ENCODE data around the gene TRIM4.
"Not testable (repeated sequence)": the region's sequence is repeated elsewhere in the genome, so short reads cannot be mapped to it uniquely, and the experiment has no call there.

Gene TRIM4

DNA sequence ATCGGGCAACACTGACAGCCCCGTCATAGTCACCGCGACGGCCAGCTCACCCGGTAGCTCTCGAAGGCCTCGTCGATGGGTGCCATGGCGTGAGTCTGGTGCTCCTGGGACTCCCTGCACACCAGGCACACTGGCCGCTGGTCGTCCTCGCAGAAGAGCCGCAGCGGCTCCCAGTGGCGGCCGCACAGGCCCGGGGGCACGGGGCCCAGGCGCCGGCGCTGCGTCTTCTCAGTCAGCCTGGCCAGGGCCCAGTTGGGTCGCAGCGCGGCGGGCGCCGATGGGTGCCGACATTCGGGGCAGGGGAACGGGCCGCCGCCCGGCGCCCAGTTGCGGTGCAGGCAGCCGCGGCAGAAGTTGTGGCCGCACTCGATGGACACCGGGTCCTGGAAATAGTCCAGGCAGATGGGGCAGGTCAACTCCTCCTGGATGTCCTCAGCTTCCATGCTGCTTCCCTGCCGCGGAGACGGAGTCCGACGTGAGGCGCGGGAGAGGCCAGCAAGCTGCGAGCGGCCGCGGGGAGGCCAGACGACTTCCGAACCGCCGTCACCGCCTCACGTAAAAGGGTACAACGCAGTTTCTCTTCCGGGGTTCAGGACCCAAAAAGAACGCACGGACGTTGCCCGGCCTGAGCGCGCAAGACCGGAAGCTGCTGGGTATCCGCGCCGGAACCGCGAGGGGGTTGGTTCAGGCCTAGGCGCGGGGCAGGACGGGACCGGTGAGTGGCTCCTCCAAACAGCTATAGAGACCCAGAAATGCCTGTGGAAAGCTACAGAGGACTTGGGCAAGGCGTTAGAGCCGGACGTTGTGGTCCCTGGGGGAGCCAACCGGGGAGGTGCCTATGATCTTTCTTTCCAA, at the start of gene TRIM4:
TSS of gene TRIM4 (minus strand) at position 572 of the 855 bp plus-strand sequence. CDS start at position 443, 129 bp downstream.
- DNase-seq, result peak; percentile 19

DNA sequence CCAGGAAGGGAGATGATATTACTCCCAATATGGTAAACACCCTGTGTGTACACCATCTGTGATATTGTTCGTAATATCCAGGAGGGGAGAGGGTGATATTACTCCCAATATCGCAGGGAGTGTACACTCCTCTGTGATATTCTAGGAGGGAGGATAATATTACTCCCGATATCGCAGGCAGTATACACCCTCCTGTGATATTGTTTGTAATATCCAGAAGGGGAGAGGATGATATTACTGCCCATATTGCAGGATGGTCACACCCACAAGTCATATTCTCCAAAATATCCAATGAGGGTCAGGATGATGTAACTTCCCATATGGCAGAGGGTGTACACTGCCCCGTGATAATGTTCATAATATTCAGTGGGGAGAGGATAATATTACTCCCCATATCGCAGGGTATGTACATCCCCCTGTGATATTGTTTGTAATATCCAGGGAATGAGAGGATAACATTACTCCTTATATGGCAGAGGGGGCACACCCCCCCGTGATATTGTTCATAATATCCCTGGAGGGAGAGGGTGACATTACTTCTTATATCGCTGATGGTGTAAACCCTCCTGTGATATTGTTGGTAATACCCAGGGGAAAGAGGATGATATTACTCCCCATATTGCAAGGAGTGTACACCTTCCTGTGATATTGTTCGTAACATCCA, 39.4 kb upstream of the TRIM4 start:
- DNase-seq, result no peak

GRCh38 chr7:99955247-99955646, 35.9 kb upstream of the TRIM4 start:
- no peak for DNase-seq

- DNase-seq, result not testable (repeated sequence)
Measured at GRCh38 chr7:99954643-99955042, 35.3 kb upstream of the TRIM4 start.

GRCh38 chr7:99953649-99954048, 34.3 kb upstream of the TRIM4 start:
- no peak for DNase-seq

DNA sequence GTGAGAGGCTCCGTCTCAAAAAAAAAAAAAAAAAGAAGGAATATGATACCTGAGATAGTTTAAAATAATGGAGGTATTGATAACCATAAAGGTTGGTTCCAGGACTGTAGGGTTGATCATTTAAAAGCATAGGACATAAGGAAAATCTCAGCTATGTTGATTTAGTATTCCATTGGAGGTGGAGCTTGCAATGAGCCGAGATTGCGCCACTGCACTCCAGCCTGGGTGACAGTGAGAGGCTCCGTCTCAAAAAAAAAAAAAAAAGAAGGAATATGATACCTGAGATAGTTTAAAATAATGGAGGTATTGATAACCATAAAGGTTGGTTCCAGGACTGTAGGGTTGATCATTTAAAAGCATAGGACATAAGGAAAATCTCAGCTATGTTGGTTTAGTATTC, 33.3 kb upstream of the TRIM4 start:
- DNase-seq, result not testable (repeated sequence)

GRCh38 chr7:99950819-99951218, 31.5 kb upstream of the TRIM4 start:
- DNase-seq, result not testable (repeated sequence)

GRCh38 chr7:99949645-99950228, 30.4 kb upstream of the TRIM4 start:
- no peak for DNase-seq

- DNase-seq, result no peak
Measured at GRCh38 chr7:99947608-99948007, 28.3 kb upstream of the TRIM4 start.

DNA sequence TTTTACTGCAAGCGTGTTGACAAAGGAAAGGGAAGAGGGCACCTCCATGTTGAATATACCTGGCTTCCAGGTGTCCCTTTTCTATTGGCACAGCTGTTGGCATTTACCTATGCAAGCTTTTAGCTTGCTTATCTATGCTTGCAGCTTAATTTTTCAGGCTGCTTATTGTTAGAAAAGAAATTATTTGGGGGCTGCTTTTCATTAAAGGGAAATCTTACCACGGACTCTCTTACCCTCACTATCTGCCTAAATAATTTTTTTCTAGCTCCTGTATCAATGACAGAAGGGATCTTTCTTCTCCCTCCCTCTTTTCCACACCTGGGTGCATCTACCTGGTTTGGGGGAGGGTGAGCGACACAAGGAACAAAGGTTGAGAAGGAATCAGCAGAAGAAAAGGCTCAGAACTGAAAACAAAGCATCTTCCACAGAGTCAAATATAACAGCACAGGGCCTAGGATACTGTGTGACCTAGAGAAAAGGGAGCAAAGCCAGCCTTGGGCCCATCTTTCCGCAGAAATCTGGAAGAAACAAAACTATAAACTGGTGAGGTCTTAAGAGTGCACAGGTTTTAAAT, 25.3 kb upstream of the TRIM4 start:
- DNase-seq, result no peak

DNA sequence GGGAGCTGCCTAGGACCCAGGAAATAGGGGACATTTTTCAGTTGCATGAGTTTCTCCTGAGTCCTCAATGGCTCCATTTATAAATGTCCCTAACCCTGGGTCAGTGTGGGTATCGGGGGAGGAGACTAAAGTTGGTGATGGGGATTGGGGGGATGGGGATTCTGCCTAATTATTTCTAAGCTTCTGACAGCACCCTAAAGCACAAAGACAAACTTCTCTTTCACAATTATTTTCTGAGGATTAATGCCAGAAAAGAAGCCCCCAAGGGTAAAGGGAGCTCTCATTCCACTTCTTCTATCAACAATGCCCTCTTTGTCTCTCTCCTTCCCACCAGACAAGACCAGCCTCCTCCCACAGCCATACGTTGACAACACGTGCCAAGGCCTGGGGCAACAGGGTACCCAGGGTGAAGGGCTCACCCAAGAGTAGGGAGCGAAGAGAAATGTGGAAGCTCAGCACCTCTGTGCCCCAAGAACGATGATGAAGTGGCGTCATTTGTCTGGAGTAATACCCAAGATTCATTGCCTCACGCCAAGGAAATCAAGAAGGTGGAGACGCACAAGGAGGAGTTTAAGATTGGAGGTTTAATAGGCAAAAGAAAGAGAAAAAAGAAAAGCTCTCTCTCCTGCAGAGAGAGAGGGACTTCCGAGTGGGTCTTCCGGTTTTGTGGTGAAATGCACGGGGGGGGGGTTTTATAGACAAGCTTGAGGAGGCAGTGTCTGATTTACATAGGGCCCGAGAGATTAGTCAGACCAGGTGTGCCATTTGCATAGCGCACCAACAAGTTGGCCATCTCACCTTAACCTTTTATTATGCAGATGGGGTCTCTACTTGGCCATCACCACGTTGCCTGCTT, 24.5 kb upstream of the TRIM4 start:
- DNase-seq, result no peak

DNA sequence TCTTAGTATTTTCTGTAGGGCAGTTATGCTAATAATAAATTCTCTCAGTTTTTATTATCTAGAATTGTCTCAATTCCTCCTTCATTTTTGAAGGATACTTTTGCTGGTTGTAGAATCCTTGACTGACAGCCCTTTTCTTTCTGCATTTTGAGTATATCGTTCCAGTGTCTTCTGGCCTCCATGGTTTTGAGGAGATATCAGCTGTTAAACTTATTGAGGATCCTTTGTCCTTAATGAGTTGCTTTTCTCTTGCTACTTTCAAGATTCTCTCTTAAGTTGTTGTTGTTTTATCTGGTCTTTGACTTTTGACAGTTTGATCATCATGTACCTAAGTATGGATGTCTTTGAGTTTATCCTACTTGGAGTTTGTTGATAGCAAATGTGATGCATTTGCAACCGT, 19.0 kb upstream of the TRIM4 start:
- no peak for DNase-seq

- DNase-seq, result not testable (repeated sequence)
Measured at GRCh38 chr7:99935009-99935408, 15.7 kb upstream of the TRIM4 start.

- DNase-seq, result no peak
Measured at GRCh38 chr7:99930376-99930775, 11.0 kb upstream of the TRIM4 start.

DNA sequence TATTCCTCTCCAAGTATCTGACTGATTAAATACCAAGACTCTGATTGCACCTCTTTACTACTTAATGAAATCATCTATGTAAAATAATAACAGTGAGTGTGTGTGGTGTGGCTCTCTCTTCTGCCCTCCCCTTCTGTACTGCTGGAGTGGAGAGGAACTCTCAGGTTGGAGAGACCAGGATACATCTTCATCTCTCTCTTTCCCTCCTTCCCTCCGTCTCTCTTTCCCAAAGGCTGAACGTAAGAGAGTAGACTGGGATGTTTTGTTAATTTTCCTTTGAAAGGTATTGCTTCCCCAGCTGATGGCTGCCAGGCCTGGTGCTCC, 10.4 kb upstream of the TRIM4 start:
- no peak for DNase-seq

- DNase-seq, result no peak
Measured at GRCh38 chr7:99928994-99929729, 9.8 kb upstream of the TRIM4 start, which contains the start of gene GJC3. Gene GJC3, minus strand, starts transcription at chr7:99929620. Its CDS starts 0 bp downstream, at chr7:99929620.

GRCh38 chr7:99928188-99928587, 8.9 kb upstream of the TRIM4 start:
- no peak for DNase-seq

DNA sequence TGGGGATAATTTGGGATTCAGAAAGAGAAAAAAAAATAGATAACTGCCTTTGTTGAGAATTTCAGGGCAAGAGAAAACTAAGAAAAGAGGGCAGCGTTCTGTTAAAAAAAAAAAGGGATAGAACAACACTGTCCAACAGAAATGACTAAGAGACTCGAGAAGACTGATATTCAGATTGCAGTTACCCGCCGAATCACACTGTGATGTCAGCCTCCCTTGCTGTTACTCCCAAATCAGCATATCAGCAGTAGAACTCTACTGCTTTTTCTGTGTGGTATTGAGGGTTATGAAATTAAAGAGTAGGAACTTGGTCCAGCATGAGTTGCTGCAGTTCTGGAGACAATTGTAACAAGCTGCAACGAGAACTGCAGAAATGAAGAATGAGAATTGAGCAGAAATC, 8.2 kb upstream of the TRIM4 start:
- DNase-seq, result no peak

GRCh38 chr7:99926321-99926720, 7.0 kb upstream of the TRIM4 start:
- DNase-seq, result no peak

DNA sequence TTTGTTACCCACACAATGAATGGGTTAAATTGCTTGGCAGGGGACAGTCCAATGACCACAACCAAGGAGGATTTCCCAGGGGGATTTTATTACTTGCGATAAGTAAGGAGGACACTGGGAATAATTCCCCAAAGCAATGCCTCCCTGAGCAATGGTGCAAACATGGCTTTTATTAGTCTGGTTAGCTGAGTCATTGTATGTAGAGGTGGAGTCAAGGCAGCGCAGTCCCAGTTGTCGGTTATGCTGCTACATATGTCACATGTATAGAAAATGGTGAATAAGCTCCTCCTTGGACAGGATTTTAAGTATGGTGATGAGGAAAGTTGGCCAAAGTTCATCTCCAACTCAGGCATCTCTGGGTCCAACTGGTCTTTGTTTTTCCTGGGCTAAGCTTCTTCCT, 3.9 kb upstream of the TRIM4 start:
- no peak for DNase-seq

DNA sequence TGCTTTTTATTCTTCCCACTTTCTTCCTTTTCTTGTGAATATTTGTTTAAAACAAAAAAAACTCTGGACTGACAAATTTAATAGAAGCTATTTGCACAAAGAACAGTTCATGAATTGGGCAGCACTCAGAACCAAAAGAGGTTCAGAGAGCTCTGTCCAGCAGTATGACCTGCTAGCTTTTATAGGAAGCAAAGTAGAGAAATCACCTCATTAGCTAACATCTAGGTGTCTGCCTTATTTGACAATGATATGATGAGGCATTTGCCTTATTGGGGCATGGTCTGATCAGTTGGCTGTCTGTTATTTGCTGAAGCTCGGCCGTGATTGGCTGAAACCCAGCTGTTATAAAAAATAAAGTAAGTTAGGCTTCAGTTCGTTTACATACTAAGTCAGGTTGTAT, 819 bp upstream of the TRIM4 start:
- no peak for DNase-seq

GRCh38 chr7:99919814-99920112, 433 bp upstream of the TRIM4 start:
- DNase-seq, result no peak

All from KG1 (cell line).